ENCODE data around the gene ASB13.

GRCh38 chr10:5620966-5621365, 45.4 kb downstream of the ASB13 start:
- TF ChIP-seq FOXP2 (optimal IDR thresholded peaks at IDR 0.05; ENCODE audit: control extremely low read depth, extremely low read length, insufficient read depth) (no peak), POLR2AphosphoS5 (IDR thresholded peaks at IDR 0.05; ENCODE audit: borderline replicate concordance, low read depth, low read length) (no peak), EZH2 (IDR thresholded peaks at IDR 0.05) (no peak)

Measured in SK-N-MC (cell line).